GM23248 (cell line): Measurements from ENCODE around the gene CDC123.

Experiments
- EZH2 ChIP-seq: fragments of 200-600 bp; sonication (generic); IDR thresholded peaks from 2 replicates; pipeline ENCODE4 v1.6.1; 2018; ENCODE audit warnings: antibody characterized with exemption, mild to moderate bottlenecking; ENCODE audit not compliant: insufficient read depth, poor library complexity, severe bottlenecking
- EZH2phosphoT487 ChIP-seq: fragments of 200-600 bp; sonication (generic); IDR thresholded peaks from 2 replicates; pipeline ENCODE4 v1.6.1; 2018; ENCODE audit warnings: antibody characterized with exemption, moderate library complexity, mild to moderate bottlenecking, low read depth; ENCODE audit not compliant: insufficient read depth

GRCh38 chr10:12186323-12186722, 9.7 kb upstream of the CDC123 start:
- TF ChIP-seq EZH2 = no peak
- no peak for TF ChIP-seq EZH2phosphoT487
